ENCODE measurements around the gene FOXC1.

DNA sequence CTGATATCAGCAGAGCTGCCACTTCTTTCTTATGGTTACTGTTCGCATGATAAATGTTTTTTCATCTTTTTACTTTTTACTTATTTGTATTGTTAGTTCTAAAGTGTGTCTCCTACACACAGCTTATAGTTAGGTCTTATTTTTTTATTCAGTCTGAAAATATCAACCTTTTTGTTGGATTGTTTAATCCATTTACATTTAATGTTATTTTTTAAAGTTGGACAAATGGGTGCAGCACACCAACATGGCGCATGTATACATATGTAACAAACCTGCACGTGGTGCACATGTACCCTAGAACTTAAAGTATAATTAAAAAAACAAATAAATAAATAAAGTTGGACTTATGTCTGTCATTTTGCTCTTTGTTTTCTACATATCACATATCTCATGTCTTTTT is 40.3 kb upstream of the FOXC1 start:
- TF ChIP-seq, protein P1, sequence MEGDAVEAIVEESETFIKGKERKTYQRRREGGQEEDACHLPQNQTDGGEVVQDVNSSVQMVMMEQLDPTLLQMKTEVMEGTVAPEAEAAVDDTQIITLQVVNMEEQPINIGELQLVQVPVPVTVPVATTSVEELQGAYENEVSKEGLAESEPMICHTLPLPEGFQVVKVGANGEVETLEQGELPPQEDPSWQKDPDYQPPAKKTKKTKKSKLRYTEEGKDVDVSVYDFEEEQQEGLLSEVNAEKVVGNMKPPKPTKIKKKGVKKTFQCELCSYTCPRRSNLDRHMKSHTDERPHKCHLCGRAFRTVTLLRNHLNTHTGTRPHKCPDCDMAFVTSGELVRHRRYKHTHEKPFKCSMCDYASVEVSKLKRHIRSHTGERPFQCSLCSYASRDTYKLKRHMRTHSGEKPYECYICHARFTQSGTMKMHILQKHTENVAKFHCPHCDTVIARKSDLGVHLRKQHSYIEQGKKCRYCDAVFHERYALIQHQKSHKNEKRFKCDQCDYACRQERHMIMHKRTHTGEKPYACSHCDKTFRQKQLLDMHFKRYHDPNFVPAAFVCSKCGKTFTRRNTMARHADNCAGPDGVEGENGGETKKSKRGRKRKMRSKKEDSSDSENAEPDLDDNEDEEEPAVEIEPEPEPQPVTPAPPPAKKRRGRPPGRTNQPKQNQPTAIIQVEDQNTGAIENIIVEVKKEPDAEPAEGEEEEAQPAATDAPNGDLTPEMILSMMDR (IDR thresholded peaks at IDR 0.05; ENCODE audit: low read depth, low read length, missing input control): no peak
- TF ChIP-seq GABPA (IDR thresholded peaks at IDR 0.05 in 1 of 2, conservative IDR thresholded peaks at IDR 0.05 in 1 of 2) (no peak), JUND (IDR thresholded peaks at IDR 0.05) (no peak), SP1 (IDR thresholded peaks at IDR 0.05) (no peak), YY1 (IDR thresholded peaks at IDR 0.05) (no peak), RXRA (IDR thresholded peaks at IDR 0.05) (no peak), RAD21 (IDR thresholded peaks at IDR 0.05) (no peak), FOXA2 (IDR thresholded peaks at IDR 0.05) (no peak), NR2F2 (IDR thresholded peaks at IDR 0.05) (no peak)
- TF ChIP-seq, protein P2, sequence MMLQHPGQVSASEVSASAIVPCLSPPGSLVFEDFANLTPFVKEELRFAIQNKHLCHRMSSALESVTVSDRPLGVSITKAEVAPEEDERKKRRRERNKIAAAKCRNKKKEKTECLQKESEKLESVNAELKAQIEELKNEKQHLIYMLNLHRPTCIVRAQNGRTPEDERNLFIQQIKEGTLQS (IDR thresholded peaks at IDR 0.05): no peak
